ENCODE data around the gene AVP. TPM values are rescaled to one million over a fixed set of nuclear protein-coding genes. Genes with fewer than 3 reads are reported as not detected.

The AVP gene
- total and polyA plus RNA-seq, 2 of the 13 experiments (the other 11 are each of a cell fraction or from before 2014, with no cell fraction given) = 0.12 TPM; not detected in 1

- H3K27me3 ChIP-seq (ENCODE audit: control insufficient read depth in 1 of 2, insufficient read depth in 2 of 2, low read length in 2 of 2) = no peaks in the 10 kb centered on the region; a peak in 1 of 5 replicates
- intact Hi-C loops (cut with micrococcal nuclease; ENCODE audit: unreplicated experiment) (loop anchor here (10.0 kb wide), 1 partner anchor 130 kb away; no protein-coding TSS in a partner anchor), in situ Hi-C loops (cut with HindIII; ENCODE audit: extremely low pct_ligation_motif_present, low pct_unique_long_range_greater_than_20kb) (no loop called here)
- H3K4me2 ChIP-seq (ENCODE audit: low read depth, low read length) = peak overlapping the region; percentile 99
- peak overlapping the region; percentile 85 for H3K27ac ChIP-seq (ENCODE audit: extremely low read length, insufficient read depth, low read length)
- peak overlapping the region; percentile 65 for H2AFZ ChIP-seq (ENCODE audit: low read length)
- peak overlapping the region; percentile 89 to 97 (median 95) for H3K4me3 ChIP-seq (replicated peaks in 1 of 3; ENCODE audit: insufficient read depth in 1 of 3, low read depth in 2 of 3, low read length in 3 of 3)
- peaks cover 19 to 30% of the 10 kb centered on the region in 2 experiments for H3K36me3 ChIP-seq (replicated peaks in 1 of 2; ENCODE audit: control insufficient read depth in 1 of 2, insufficient read depth in 2 of 2, low read length in 2 of 2)
- H3K9ac ChIP-seq (ENCODE audit: insufficient read depth, low read depth, low read length) = peak overlapping the region; percentile 89
- 6% methylated on average over 12 of the region's 24 CpGs for WGBS (ENCODE audit: low lambda C conversion rate)
- peaks cover 42% of the 10 kb centered on the region for H3K4me1 ChIP-seq (ENCODE audit: insufficient read depth, low read length)
- no peaks in the 10 kb centered on the region for H3K9me3 ChIP-seq (ENCODE audit: low read length)
- DNase-seq (ENCODE audit: low spot score) = no peak
- TSS peak; percentile 86 for BruUV-seq (replicated peaks)
- POLR2A ChIA-PET = interaction anchor here (0.6 to 2.4 kb wide), 20 partner anchors 9 to 392 kb away, joined by 3 to 10 read pairs (median 4); partner anchors contain the start of genes FASTKD5, IDH3B, NOP56 and PCED1A
- peak; percentile 77 for ATAC-seq
- CTCF ChIA-PET (ENCODE audit: low intra/inter-chr PET ratio, low total read pairs) = no interaction called here
- H4K20me1 ChIP-seq (ENCODE audit: insufficient read depth, low read length) = no peaks in the 10 kb centered on the region
- H3K79me2 ChIP-seq (ENCODE audit: insufficient read depth, low read length) = peaks cover 18% of the 10 kb centered on the region
- no peak for FAIRE-seq
- TF ChIP-seq POLR2AphosphoS5 (IDR thresholded peaks at IDR 0.05; ENCODE audit: low read depth, low read length) (no peak), ZBTB46 (CRISPR knock-in tag; IDR thresholded peaks at IDR 0.05; ENCODE audit: borderline replicate concordance) (0 out of 2 replicates have a peak, but pooled peaks have one; percentile 12), ZNF296 (CRISPR knock-in tag; conservative IDR thresholded peaks at IDR 0.05) (no peak), IRX3 (CRISPR knock-in tag; IDR thresholded peaks at IDR 0.05; ENCODE audit: borderline replicate concordance, low read depth) (0 out of 2 replicates have a peak, but pooled peaks have one; percentile 59), HES4 (CRISPR knock-in tag; IDR thresholded peaks at IDR 0.05; ENCODE audit: borderline replicate concordance) (no peak), ATM (IDR thresholded peaks at IDR 0.05; ENCODE audit: borderline replicate concordance) (no peak), ZNF784 (CRISPR knock-in tag; IDR thresholded peaks at IDR 0.05; ENCODE audit: borderline replicate concordance) (no peak), NAIF1 (CRISPR knock-in tag; IDR thresholded peaks at IDR 0.05; ENCODE audit: borderline replicate concordance) (0 out of 2 replicates have a peak, but pooled peaks have one; percentile 78), CAMTA2 (CRISPR knock-in tag; IDR thresholded peaks at IDR 0.05; ENCODE audit: borderline replicate concordance) (peak; percentile 63; the same call in 1 of the 2 replicates), THAP7 (CRISPR knock-in tag; IDR thresholded peaks at IDR 0.05) (peak; percentile 44; the same call in 1 of the 2 replicates), SAFB2 (CRISPR knock-in tag; IDR thresholded peaks at IDR 0.05; ENCODE audit: borderline replicate concordance, low read depth) (0 out of 2 replicates have a peak, but pooled peaks have one; percentile 5), REST (IDR thresholded peaks at IDR 0.05; ENCODE audit: borderline replicate concordance in 1 of 2, low read depth in 1 of 2, low read length in 2 of 2) (0 out of 4 replicates have a peak, but pooled peaks of 1 of the 2 experiments have one; percentile 26), ZNF572 (CRISPR knock-in tag; IDR thresholded peaks at IDR 0.05) (no peak; the same call in 1 of the 2 replicates), HCFC1 (IDR thresholded peaks at IDR 0.05; ENCODE audit: low read depth, low read length) (no peak), ZNF205 (CRISPR knock-in tag; IDR thresholded peaks at IDR 0.05) (0 out of 2 replicates have a peak, but pooled peaks have one; percentile 23)
These were observed 39.3 kb downstream of the AVP start for GRCh38 chr20:3045042-3045815.

Data from HepG2 (cell line).